H9 (cell line): ENCODE data around the gene DPP6. TPM values are rescaled to one million over a fixed set of nuclear protein-coding genes. Genes with fewer than 3 reads are reported as not detected.

Experiments used
- DNase-seq: peaks from one replicate; pipeline ENCODE4 v3.0.0-alpha.2; 2017
- H2AFZ ChIP-seq: one replicate; pipeline ENCODE4 v1.6.1; 2013; ENCODE audit warnings: mild to moderate bottlenecking, low read length, control low read depth, moderate library complexity
- H2AK5ac ChIP-seq: 2 replicates; pipeline ENCODE4 v1.6.1; 2013; ENCODE audit warnings: low read length, control low read depth, mixed read lengths; ENCODE audit not compliant: insufficient read length
- H2BK120ac ChIP-seq: one replicate; pipeline ENCODE4 v1.6.1; 2013; ENCODE audit warnings: low read depth, mild to moderate bottlenecking, low read length, control low read depth, inconsistent platforms; ENCODE audit not compliant: poor library complexity, severe bottlenecking
- H2BK12ac ChIP-seq: 2 replicates; pipeline ENCODE4 v1.6.1; 2013; ENCODE audit warnings: low read length, control low read depth, mixed read lengths, low read depth; ENCODE audit not compliant: insufficient read length
- H2BK15ac ChIP-seq: 2 replicates; pipeline ENCODE4 v1.6.1; 2013; ENCODE audit warnings: low read depth, low read length, control low read depth
- H2BK20ac ChIP-seq: one replicate; pipeline ENCODE4 v1.6.1; 2013; ENCODE audit warnings: low read depth, mild to moderate bottlenecking, low read length, control low read depth, inconsistent platforms; ENCODE audit not compliant: poor library complexity, severe bottlenecking
- H2BK5ac ChIP-seq: 2 replicates; pipeline ENCODE4 v1.6.1; 2013; ENCODE audit warnings: low read length, control low read depth, mixed read lengths; ENCODE audit not compliant: insufficient read length
- H3K14ac ChIP-seq: 2 replicates; pipeline ENCODE4 v1.6.1; 2013; ENCODE audit warnings: low read length, control low read depth; ENCODE audit not compliant: insufficient read depth
- H3K18ac ChIP-seq: 2 replicates; pipeline ENCODE4 v1.6.1; 2013; ENCODE audit warnings: low read depth, mild to moderate bottlenecking, mixed read lengths, low read length, control low read depth; ENCODE audit not compliant: insufficient read length
- H3K23ac ChIP-seq: 2 replicates; pipeline ENCODE4 v1.6.1; 2013; ENCODE audit warnings: low read length, control low read depth, mixed read lengths, low read depth; ENCODE audit not compliant: insufficient read length
- H3K23me2 ChIP-seq: 2 replicates; pipeline ENCODE4 v1.6.1; 2013; ENCODE audit warnings: low read depth, mild to moderate bottlenecking, mixed read lengths, low read length, control low read depth; ENCODE audit not compliant: insufficient read length, poor library complexity, severe bottlenecking
- H3K27ac ChIP-seq: 2 replicates; pipeline ENCODE4 v1.5.1; 2013; ENCODE audit warnings: low read length, control low read depth, mixed read lengths, low read depth; ENCODE audit not compliant: insufficient read length
- H3K27me3 ChIP-seq: 2 replicates; pipeline ENCODE4 v1.6.1; 2013; ENCODE audit warnings: low read length, control low read depth, inconsistent platforms; ENCODE audit not compliant: insufficient read depth
- H3K4ac ChIP-seq: 2 replicates; pipeline ENCODE4 v1.6.1; 2013; ENCODE audit warnings: low read depth, mild to moderate bottlenecking, control low read depth, inconsistent platforms, low read length, moderate library complexity
- H3K4me1 ChIP-seq: 2 replicates; pipeline ENCODE4 v1.6.1; 2013; ENCODE audit warnings: low read length, control low read depth, inconsistent platforms; ENCODE audit not compliant: insufficient read depth
- H3K4me2 ChIP-seq: 2 replicates; pipeline ENCODE4 v1.6.1; 2013; ENCODE audit warnings: low read length, control low read depth, mixed read lengths; ENCODE audit not compliant: insufficient read length, insufficient read depth
- H3K56ac ChIP-seq: 2 replicates; pipeline ENCODE4 v1.6.1; 2013; ENCODE audit warnings: low read depth, mild to moderate bottlenecking, mixed read lengths, low read length, control low read depth; ENCODE audit not compliant: insufficient read length
- H3K79me1 ChIP-seq: 2 replicates; pipeline ENCODE4 v1.6.1; 2013; ENCODE audit warnings: low read depth, mild to moderate bottlenecking, moderate library complexity, low read length, control low read depth, inconsistent platforms; ENCODE audit not compliant: insufficient read depth, poor library complexity, severe bottlenecking
- H3K79me2 ChIP-seq: 2 replicates; pipeline ENCODE4 v1.6.1; 2013; ENCODE audit warnings: low read length, control low read depth, inconsistent platforms; ENCODE audit not compliant: insufficient read depth
- H3K9ac ChIP-seq: 2 replicates; pipeline ENCODE4 v1.6.1; 2013; ENCODE audit warnings: low read length, control low read depth, mixed read lengths; ENCODE audit not compliant: insufficient read length; ENCODE audit errors: extremely low read depth
- H3K9me3 ChIP-seq: one replicate; pipeline ENCODE4 v1.6.1; 2013; ENCODE audit warnings: low read depth, low read length, inconsistent platforms; ENCODE audit not compliant: control insufficient read depth
- H3T11ph ChIP-seq: one replicate; pipeline ENCODE4 v1.6.1; 2013; ENCODE audit warnings: mild to moderate bottlenecking, low read length, control low read depth, inconsistent platforms
- H4K20me1 ChIP-seq: one replicate; pipeline ENCODE4 v1.6.1; 2013; ENCODE audit not compliant: control insufficient read depth, insufficient read length, insufficient read depth
- H4K5ac ChIP-seq: 2 replicates; pipeline ENCODE4 v1.6.1; 2013; ENCODE audit warnings: low read depth, mild to moderate bottlenecking, mixed read lengths, low read length, control low read depth; ENCODE audit not compliant: insufficient read length
- H4K8ac ChIP-seq: replicated peaks from 2 replicates; pipeline ENCODE4 v1.6.1; 2013; ENCODE audit warnings: low read length, control low read depth, mixed read lengths, low read depth; ENCODE audit not compliant: insufficient read length
- H4K91ac ChIP-seq: 2 replicates; pipeline ENCODE4 v1.6.1; 2013; ENCODE audit warnings: low read depth, mild to moderate bottlenecking, moderate library complexity, mixed read lengths, low read length, control low read depth; ENCODE audit not compliant: insufficient read length
- H3K27ac Mint-ChIP-seq, 3 experiments: 2 replicates in 2 of 3; 3 replicates in 1 of 3; pipeline ENCODE4 v1.8.0; 2020 to 2021; ENCODE audit warnings: mixed read lengths in 3 of 3, mild to moderate bottlenecking in 1 of 3, moderate library complexity in 1 of 3
- H3K27me3 Mint-ChIP-seq: 2 replicates; pipeline ENCODE4 v1.8.0; 2021; ENCODE audit warnings: low read depth, mild to moderate bottlenecking, moderate library complexity, mixed read lengths
- H3K36me3 Mint-ChIP-seq, 3 experiments: 2 replicates in 2 of 3; 3 replicates in 1 of 3; pipeline ENCODE4 v1.8.0; 2020 to 2021; ENCODE audit warnings: low read depth in 3 of 3, mixed read lengths in 3 of 3; ENCODE audit not compliant: insufficient read depth in 1 of 3
- H3K4me1 Mint-ChIP-seq, 2 experiments: 2 replicates each; pipeline ENCODE4 v1.8.0; 2020; ENCODE audit warnings: mixed read lengths in 2 of 2
- H3K4me3 Mint-ChIP-seq, 2 experiments: 2 replicates in 1 of 2; 3 replicates in 1 of 2; pipeline ENCODE4 v1.8.0; 2020 to 2021; ENCODE audit warnings: mild to moderate bottlenecking in 2 of 2, mixed read lengths in 2 of 2, moderate library complexity in 1 of 2
- H3K9me3 Mint-ChIP-seq, 2 experiments: 2 replicates in 1 of 2; 3 replicates in 1 of 2; pipeline ENCODE4 v1.8.0; 2020; ENCODE audit warnings: mild to moderate bottlenecking in 2 of 2, mixed read lengths in 2 of 2, moderate library complexity in 1 of 2
- WGBS: extraction: QIAGEN DNeasy Blood & Tissue Kit; methylation state at CpG from one replicate; pipeline ENCODE4 v1.1.7; 2013; ENCODE audit warnings: missing lambda C conversion rate, low lambda C conversion rate, mixed read lengths; ENCODE audit not compliant: insufficient read length; ENCODE audit errors: extremely low coverage; 5-methylcytosine and 5-hydroxymethylcytosine counted together
- total RNA-seq: library from RNA; stranded (reverse); gene quantifications from 2 replicates; pipeline ENCODE4 v1.2.1, GENCODE V29; 2021
- TF ChIP-seq, protein P1 (sequence below): fragments of 200-600 bp; sonication (generic); conservative IDR thresholded peaks from 3 replicates; pipeline ENCODE4 v1.8.0; 2021; ENCODE audit warnings: antibody characterized with exemption, mild to moderate bottlenecking

DPP6 gene
- total RNA-seq, 1 experiment from 2014 or later: 4.5 TPM

DNA sequence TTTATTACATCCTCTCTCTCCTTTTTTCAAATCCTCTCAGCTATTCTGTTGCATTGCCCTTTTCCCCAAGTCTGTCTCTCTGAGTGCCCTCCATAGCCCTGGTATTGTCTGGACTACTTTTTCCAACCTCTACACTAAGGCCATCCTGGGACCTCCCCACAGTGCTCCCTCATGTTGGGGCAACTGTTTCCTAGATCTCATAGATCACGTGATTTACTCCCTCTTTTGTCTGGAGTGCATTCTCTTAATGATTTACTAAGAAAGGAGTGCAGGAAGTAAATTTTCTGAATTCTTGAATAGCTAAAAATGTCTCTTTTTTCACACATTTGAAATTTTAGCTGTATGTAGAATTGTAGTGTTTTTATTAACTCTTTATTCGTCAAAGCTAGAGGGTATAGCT, 733.7 kb downstream of the DPP6 start:
- Histone ChIP-seq H3K23me2 (no peaks in the 10 kb centered on the region), H4K8ac (no peak overlapping the region), H3K9ac (no peak overlapping the region), H3K4me1 (no peaks in the 10 kb centered on the region), H3K27ac (no peak overlapping the region), H2AK5ac (no peak overlapping the region), H2AFZ (no peak overlapping the region), H3K27me3 (no peaks in the 10 kb centered on the region), H3K18ac (no peak overlapping the region), H4K5ac (no peak overlapping the region), H3K79me1 (no peaks in the 10 kb centered on the region), H2BK20ac (no peak overlapping the region), H3K4me2 (no peak overlapping the region), H4K20me1 (no peaks in the 10 kb centered on the region), H2BK120ac (no peak overlapping the region), H3T11ph (no peak overlapping the region), H3K4ac (no peak overlapping the region), H2BK5ac (no peak overlapping the region), H3K56ac (no peak overlapping the region), H2BK15ac (no peak overlapping the region), H3K79me2 (no peaks in the 10 kb centered on the region), H4K91ac (no peak overlapping the region), H3K23ac (no peak overlapping the region), H3K9me3 (no peaks in the 10 kb centered on the region), H2BK12ac (no peak overlapping the region), H3K14ac (no peak overlapping the region)
- DNase-seq: no peak
- H3K27me3 Mint-ChIP-seq: no peaks in the 10 kb centered on the region; the same call in 1 of the 2 replicates
- H3K9me3 Mint-ChIP-seq: peaks cover 3 to 9% of the 10 kb centered on the region in 2 experiments; a peak in 4 of 5 replicates
- TF ChIP-seq, protein P1, sequence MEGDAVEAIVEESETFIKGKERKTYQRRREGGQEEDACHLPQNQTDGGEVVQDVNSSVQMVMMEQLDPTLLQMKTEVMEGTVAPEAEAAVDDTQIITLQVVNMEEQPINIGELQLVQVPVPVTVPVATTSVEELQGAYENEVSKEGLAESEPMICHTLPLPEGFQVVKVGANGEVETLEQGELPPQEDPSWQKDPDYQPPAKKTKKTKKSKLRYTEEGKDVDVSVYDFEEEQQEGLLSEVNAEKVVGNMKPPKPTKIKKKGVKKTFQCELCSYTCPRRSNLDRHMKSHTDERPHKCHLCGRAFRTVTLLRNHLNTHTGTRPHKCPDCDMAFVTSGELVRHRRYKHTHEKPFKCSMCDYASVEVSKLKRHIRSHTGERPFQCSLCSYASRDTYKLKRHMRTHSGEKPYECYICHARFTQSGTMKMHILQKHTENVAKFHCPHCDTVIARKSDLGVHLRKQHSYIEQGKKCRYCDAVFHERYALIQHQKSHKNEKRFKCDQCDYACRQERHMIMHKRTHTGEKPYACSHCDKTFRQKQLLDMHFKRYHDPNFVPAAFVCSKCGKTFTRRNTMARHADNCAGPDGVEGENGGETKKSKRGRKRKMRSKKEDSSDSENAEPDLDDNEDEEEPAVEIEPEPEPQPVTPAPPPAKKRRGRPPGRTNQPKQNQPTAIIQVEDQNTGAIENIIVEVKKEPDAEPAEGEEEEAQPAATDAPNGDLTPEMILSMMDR: no peak
- no peak overlapping the region for H3K4me3 Mint-ChIP-seq
- no peaks in the 10 kb centered on the region for H3K4me1 Mint-ChIP-seq
- WGBS: no CpG with 5 or more reads among the region's 2 CpGs
- H3K36me3 Mint-ChIP-seq: peaks cover 0 to 4% (median 0%) of the 10 kb centered on the region in 3 experiments; a peak in 3 of 7 replicates
- H3K27ac Mint-ChIP-seq: no peak overlapping the region
